GM19438 (cell line): ENCODE results near the gene ARNT2.
"Not testable (repeated sequence)": the region's sequence is repeated elsewhere in the genome, so short reads cannot be mapped to it uniquely, and the experiment has no call there.

ENCODE experiments used
- ATAC-seq: cut with Tn5 transposase; IDR thresholded peaks from one replicate; pipeline ENCODE4 v1.9.1; 2021; ENCODE audit warnings: low read depth; ENCODE audit not compliant: unreplicated experiment

The ARNT2 gene

GRCh38 chr15:80639168-80639555 is 235.0 kb downstream of the ARNT2 start:
- ATAC-seq = no peak

- ATAC-seq = no peak
These were observed 236.4 kb downstream of the ARNT2 start for GRCh38 chr15:80640531-80641121.

- no peak for ATAC-seq
These were observed 237.2 kb downstream of the ARNT2 start for GRCh38 chr15:80641384-80641783.

GRCh38 chr15:80643431-80643951 is 239.3 kb downstream of the ARNT2 start:
- no peak for ATAC-seq

- no peak for ATAC-seq
These were observed 241.4 kb downstream of the ARNT2 start for GRCh38 chr15:80645494-80646065.

GRCh38 chr15:80647424-80647823 is 243.2 kb downstream of the ARNT2 start:
- not testable (repeated sequence) for ATAC-seq
